ENCODE data around the gene ATG10.

ATG10 gene

DNA sequence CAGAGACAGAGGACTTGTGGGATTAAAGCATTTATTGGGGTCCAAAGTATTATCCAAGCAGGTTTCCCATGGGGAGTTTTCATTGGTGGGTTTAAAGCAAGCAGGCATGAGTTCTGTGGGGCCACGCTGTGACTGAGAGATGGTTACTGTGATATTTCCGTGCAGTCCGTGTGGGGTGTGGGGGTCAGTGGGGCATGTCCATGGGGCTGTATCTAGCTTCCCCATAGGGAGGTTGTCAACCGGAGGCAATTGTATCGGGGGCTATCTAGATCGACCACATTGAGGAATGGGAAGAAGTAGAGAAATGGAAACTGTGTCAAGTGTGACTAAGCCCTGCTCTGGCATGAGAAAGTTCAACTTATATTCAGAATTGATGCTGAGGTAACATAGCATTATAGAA lies 313.4 kb downstream of the ATG10 start:
- DNase-seq: no peak

DNA sequence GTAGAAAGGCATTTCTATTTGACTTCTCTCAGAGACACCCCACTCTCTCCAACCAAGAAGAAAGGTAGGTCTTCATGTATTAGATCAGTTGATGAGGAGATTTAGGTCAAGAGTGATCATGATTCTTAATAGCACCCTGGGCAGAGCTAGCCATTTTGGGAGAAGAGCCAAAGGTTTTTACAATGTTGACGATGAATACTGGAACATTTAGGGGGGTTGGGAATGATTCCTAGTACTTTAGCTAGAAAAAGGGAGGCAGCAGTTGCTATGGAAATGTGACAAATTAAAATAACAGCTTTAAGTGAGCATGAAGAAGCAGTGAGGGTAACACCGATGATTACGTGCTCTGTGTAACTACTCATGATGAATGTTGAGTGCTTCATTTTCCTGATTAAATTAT lies 315.8 kb downstream of the ATG10 start:
- DNase-seq: no peak

DNA sequence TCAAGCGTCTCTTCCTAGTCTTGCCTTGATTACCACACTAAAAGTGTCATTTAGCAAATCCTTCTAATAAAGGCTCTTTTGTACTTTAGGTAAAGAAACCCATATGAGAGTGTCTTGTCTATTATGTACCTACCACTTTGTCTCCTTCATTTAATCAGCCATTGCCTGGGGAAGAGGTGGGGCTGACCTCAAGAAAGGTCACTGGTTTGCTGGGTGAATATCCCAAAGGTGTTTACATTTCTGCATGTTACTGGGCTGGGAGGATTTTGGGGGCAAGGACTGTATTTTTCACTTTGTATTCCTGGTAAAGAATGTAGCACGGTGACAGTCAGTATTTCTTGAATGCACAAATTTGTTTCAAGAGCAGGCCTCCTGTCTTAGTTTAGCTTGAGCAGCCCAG lies 318.2 kb downstream of the ATG10 start:
- peak; percentile 16 for DNase-seq

DNA sequence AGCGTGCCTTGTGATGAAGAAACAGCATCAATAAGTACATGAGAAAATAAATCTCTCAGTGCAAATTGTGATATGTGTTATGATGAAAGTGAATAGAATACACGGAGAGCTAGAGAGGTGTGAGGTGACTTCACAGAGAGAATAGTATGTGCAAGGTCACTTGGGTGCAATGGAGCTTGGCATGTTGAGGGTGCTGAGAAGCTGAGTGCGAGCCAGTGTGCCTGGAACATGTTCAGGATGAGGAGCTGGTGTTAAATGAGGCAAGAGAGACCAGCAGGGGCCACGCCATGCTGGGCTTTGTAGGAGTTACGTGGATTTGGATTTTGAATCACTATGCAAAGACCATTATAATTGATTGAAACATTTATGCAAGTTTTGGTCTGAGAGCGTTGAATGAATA lies 319.1 kb downstream of the ATG10 start:
- no peak for DNase-seq

DNA sequence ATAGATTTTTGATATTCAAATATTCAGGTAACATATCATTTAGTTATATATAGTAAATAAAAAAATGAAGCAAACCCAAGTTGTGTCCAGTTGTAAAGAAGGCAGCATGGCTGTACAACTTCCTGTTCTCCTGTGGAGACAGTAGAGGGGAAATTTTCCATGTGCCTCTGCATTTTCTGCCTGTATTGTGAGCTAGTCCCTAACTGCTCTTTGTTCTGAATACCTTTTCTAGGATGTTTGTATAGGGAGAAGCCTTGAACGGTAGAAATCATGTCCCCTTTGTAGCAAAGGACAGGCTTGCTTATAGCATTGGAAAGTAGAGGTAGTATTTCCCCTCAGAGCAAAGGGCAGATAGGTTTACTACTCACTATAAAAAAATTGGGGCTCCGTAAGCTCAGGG lies 319.6 kb downstream of the ATG10 start:
- no peak for DNase-seq

DNA sequence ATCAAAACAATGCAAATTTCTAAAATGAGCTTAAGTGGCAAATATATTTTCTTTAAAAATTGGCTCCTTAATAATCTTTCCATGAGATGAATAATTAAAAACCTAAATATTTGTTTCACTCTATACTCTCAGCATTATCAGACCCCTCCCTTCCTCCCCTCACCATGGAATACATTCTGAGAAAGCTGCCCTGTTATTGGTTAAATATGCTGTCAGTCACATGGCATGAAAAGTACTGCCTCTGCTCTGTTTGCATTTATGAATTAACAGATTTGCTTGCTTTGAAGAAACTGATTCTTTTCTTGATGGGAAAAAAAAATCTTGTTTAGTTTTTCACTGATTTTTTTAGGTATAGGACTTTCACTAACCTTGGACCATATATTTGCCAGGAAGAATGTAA lies 323.3 kb downstream of the ATG10 start:
- DNase-seq: no peak

DNA sequence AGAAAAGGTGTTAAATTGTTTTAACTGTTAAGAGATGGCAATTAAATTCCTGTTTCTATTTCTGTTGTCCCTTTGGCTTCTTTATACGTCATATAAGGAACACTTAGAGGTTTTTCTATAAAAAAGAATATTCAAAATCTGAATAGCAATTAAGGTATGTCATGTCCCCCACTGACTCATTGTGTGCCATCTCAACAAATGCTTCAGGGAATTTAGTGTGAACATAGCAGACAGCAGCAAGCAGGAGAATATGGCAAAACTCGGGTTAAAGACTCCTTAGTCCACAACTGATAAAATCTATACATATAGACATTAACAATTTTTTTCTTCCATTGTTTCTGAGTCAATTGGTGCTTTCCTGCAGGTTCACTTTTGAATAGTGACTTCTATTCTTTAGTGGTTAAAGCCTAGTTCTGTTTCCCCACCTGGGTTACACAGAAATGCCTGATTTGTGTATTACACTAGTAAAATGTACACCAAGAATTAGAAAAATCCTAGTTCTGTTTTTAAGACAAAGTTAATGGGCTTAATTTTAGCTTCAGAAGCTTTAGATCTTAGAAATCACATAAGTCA lies 324.2 kb downstream of the ATG10 start:
- DNase-seq: no peak

DNA sequence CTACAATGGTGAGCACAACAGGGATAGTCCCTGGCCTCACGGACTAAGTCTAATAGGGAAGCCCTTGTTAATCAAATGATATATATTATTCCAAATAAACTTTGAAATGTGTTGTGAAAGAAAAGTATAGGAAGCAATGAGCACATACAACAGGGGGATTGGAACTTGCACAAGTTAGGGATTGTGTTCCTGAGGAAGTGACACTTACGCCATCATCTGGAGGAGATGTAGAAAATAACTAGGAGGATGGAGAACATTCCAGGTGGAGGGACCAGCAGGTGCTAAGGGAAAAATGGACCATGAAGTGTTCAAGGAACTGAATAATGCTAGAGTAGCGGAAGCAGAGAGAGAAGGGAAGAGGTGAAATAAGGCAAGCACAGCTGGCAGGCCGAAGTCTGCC lies 325.1 kb downstream of the ATG10 start:
- no peak for DNase-seq

DNA sequence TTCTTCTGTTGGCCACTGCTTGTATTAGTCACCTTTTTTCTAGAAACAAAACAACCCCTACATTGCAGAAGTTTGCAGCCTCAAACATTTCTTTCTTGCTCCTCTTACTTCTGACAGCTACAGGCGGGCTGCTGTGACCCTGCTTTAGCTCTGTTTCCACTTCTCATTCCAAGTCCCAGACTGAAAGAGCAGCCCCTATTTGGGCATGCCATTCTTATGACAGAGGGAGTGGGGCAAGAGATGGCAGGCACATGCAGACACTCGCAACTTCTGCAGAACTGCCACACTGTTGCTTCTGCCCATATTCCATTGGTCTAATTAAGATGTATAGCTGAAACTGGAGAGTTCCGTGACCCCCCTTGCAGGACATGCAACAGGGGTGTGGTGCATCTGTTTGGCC lies 325.9 kb downstream of the ATG10 start:
- DNase-seq: no peak

DNA sequence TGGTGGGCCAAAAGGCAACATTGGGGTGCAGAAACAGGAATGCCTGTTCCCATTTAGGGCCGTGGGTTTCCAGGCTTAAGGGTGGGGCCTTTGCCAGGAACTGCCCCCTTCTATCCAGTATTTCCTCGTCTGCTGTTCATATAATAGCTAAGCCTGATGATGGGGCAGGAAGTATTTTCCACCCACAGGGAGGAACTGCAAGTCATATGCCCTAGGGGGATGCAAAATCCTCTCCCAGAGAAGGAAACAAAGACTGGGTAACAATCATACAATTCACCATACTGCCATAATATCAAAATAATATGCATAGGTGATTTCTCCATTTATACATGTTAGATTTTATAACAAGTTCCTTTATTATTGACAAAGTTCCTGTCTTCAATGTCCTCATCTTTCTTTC lies 326.8 kb downstream of the ATG10 start:
- no peak for DNase-seq

DNA sequence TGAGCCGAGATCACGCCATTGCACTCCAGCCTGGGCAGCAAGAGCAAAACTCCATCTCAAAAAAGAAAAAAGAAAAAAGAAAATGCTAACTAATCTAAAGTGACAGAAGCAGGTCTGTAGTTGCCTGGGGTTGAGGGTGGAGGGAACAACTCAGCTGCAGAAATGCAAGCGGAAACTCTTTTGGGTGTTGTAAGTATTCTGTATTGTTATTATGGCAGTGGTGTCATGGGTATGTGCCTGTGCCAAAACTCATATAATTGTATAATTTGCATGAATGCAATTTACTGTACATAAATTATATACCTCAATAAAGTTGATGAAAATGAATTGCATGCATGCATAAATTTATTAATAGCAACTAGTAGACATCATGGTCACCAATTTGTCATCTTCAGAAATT lies 329.4 kb downstream of the ATG10 start:
- no peak for DNase-seq
